Gastrocnemius medialis (tissue), 4 donors: ENCODE measurements around the gene WDR33. TPM values are rescaled to one million over a fixed set of nuclear protein-coding genes. Genes with fewer than 3 reads are reported as not detected.

Experiments used
- ATAC-seq, 2 donors: fragments of 150-250 bp; one replicate each; pipeline ENCODE4 v1.9.1; 2016
- DNase-seq, 2 donors: peaks; one replicate each; pipeline ENCODE4 v3.0.0-alpha.2; 2019
- H3K27ac ChIP-seq, 4 donors: fragments of 200-600 bp; sonication (generic); 1 replicate in 1 of 4; 2 replicates in 3 of 4; pipeline ENCODE4 v1.5.1; 2016 to 2018; ENCODE audit warnings: mild to moderate bottlenecking in 2 of 4, moderate library complexity in 1 of 4
- H3K27me3 ChIP-seq, 3 donors: fragments of 200-600 bp; sonication (generic) in 2 of 3; 1 replicate in 1 of 3; 2 replicates in 2 of 3; pipeline versions ENCODE4 v1.5.1 to v1.6.0; 2016 to 2019; ENCODE audit warnings: mild to moderate bottlenecking in 1 of 3, moderate library complexity in 1 of 3
- H3K36me3 ChIP-seq, 2 donors: fragments of 200-600 bp; sonication (generic) in 1 of 2; one replicate each; pipeline ENCODE4 v1.5.1; 2017 to 2018
- H3K4me1 ChIP-seq, 2 donors: fragments of 200-600 bp; sonication (generic) in 1 of 2; one replicate each; pipeline ENCODE4 v1.5.1; 2016 to 2017; ENCODE audit warnings: mild to moderate bottlenecking in 2 of 2
- H3K4me3 ChIP-seq, 4 donors: fragments of 200-600 bp; sonication (generic) in 3 of 4; 1 replicate in 1 of 4; 2 replicates in 3 of 4; pipeline ENCODE4 v1.5.1; 2016 to 2019; ENCODE audit warnings: mild to moderate bottlenecking in 2 of 4
- H3K9me3 ChIP-seq, 3 donors: fragments of 200-600 bp; sonication (generic) in 2 of 3; 1 replicate in 1 of 3; 2 replicates in 2 of 3; pipeline ENCODE4 v1.5.1; 2016 to 2019
- CTCF ChIP-seq, 5 experiments: fragments of 450-650 bp in 3 of 5; fragments of 200-600 bp in 2 of 5; sonication (generic) in 2 of 5; IDR thresholded peaks in 4 of 5; conservative IDR thresholded peaks in 1 of 5; 1 replicate in 4 of 5; 2 replicates in 1 of 5; pipeline ENCODE4 v1.5.1; 2016 to 2019; ENCODE audit warnings: antibody characterized with exemption in 5 of 5, mild to moderate bottlenecking in 3 of 5, moderate library complexity in 3 of 5
- POLR2A ChIP-seq, 2 donors: fragments of 450-650 bp; IDR thresholded peaks; one replicate each; pipeline ENCODE4 v1.6.1; 2017; ENCODE audit warnings: antibody characterized with exemption in 2 of 2, mild to moderate bottlenecking in 2 of 2, moderate library complexity in 2 of 2
- in situ Hi-C, 4 donors: fragments of 200-750 bp; cut with MboI; loops; one replicate each; pipeline versions ENCODE4 v1.15.0 to v1.8.0; 2017; ENCODE audit warnings: low sequenced_read_pairs in 4 of 4
- intact Hi-C: fragments of 100-400 bp; cut with DNase I; formaldehyde crosslinking; loops from one replicate; pipeline ENCODE4 v1.15.1; 2023; ENCODE audit warnings: low total_unique reads
- total RNA-seq, 4 donors: library from RNA; depleted of rRNA; stranded (reverse); fragments of >200 nt; gene quantifications; one replicate each; pipeline versions ENCODE4 v1.1.0 to v1.2.3, GENCODE V29; 2016

The WDR33 gene
- total RNA-seq, 4 donors from 2014 or later, result 13.6 to 31.4 (median 20.6) TPM

- Histone ChIP-seq H3K27me3 (no peaks in the 10 kb centered on the region), H3K9me3 (no peaks in the 10 kb centered on the region), H3K27ac (no peak overlapping the region), H3K4me3 (no peak overlapping the region), H3K36me3 (no peaks in the 10 kb centered on the region), H3K4me1 (peaks cover 22 to 30% of the 10 kb centered on the region in 2 donors)
- in situ Hi-C loops, result no loop called here
- intact Hi-C loops, result no loop called here
- TF ChIP-seq CTCF (IDR thresholded peaks at IDR 0.05 in 4 of 5, conservative IDR thresholded peaks at IDR 0.05 in 1 of 5) (no peak), POLR2A (IDR thresholded peaks at IDR 0.05) (no peak)
- DNase-seq (no peak), ATAC-seq (no peak)
Measured at GRCh38 chr2:127783101-127783500, 27.9 kb downstream of the WDR33 start.

GRCh38 chr2:127778850-127779249 is 32.1 kb downstream of the WDR33 start:
- Histone ChIP-seq H3K9me3 (no peaks in the 10 kb centered on the region), H3K36me3 (no peaks in the 10 kb centered on the region), H3K4me3 (no peak overlapping the region), H3K4me1 (peaks cover 21 to 33% of the 10 kb centered on the region in 2 donors), H3K27me3 (no peaks in the 10 kb centered on the region), H3K27ac (no peak overlapping the region)
- intact Hi-C loops, result no loop called here
- DNase-seq (no peak), ATAC-seq (no peak)
- in situ Hi-C loops, result no loop called here
- no peak for TF ChIP-seq POLR2A (IDR thresholded peaks at IDR 0.05)
- no peak for TF ChIP-seq CTCF (IDR thresholded peaks at IDR 0.05 in 4 of 5, conservative IDR thresholded peaks at IDR 0.05 in 1 of 5)

- TF ChIP-seq CTCF (IDR thresholded peaks at IDR 0.05 in 4 of 5, conservative IDR thresholded peaks at IDR 0.05 in 1 of 5), result no peak
- TF ChIP-seq POLR2A (IDR thresholded peaks at IDR 0.05), result no peak
- H3K9me3 ChIP-seq, result no peaks in the 10 kb centered on the region
- no peak overlapping the region for H3K4me3 ChIP-seq
- no peak overlapping the region for H3K27ac ChIP-seq
- H3K36me3 ChIP-seq, result no peaks in the 10 kb centered on the region
- H3K27me3 ChIP-seq, result no peaks in the 10 kb centered on the region
- peaks cover 17 to 30% of the 10 kb centered on the region in 2 donors for H3K4me1 ChIP-seq
- no peak for ATAC-seq
- in situ Hi-C loops (no loop called here), intact Hi-C loops (no loop called here)
- DNase-seq, result no peak
Measured at GRCh38 chr2:127778447-127778846, 32.5 kb downstream of the WDR33 start.

- Histone ChIP-seq H3K4me1 (peaks cover 10 to 23% of the 10 kb centered on the region in 2 donors), H3K4me3 (no peak overlapping the region), H3K36me3 (no peaks in the 10 kb centered on the region), H3K27ac (peak overlapping the region in 2 of 4 donors; percentile 9 to 37), H3K27me3 (no peaks in the 10 kb centered on the region), H3K9me3 (no peaks in the 10 kb centered on the region)
- no peak for TF ChIP-seq CTCF (IDR thresholded peaks at IDR 0.05 in 4 of 5, conservative IDR thresholded peaks at IDR 0.05 in 1 of 5)
- no peak for TF ChIP-seq POLR2A (IDR thresholded peaks at IDR 0.05)
- in situ Hi-C loops (no loop called here), intact Hi-C loops (no loop called here)
- peak; percentile 68 to 92 for ATAC-seq
- peak in 1 of 2 donors; percentile 15 for DNase-seq
Measured at GRCh38 chr2:127776122-127776780, 34.7 kb downstream of the WDR33 start.

GRCh38 chr2:127771756-127772155 is 39.2 kb downstream of the WDR33 start:
- H3K4me1 ChIP-seq, result peaks cover 27 to 29% of the 10 kb centered on the region in 2 donors
- intact Hi-C loops, result no loop called here
- H3K4me3 ChIP-seq, result no peak overlapping the region
- H3K27ac ChIP-seq, result no peak overlapping the region
- TF ChIP-seq POLR2A (IDR thresholded peaks at IDR 0.05) (no peak), CTCF (IDR thresholded peaks at IDR 0.05 in 4 of 5, conservative IDR thresholded peaks at IDR 0.05 in 1 of 5) (no peak)
- peaks cover 0 to 9% of the 10 kb centered on the region in 2 donors for H3K36me3 ChIP-seq
- in situ Hi-C loops, result no loop called here
- ATAC-seq (no peak), DNase-seq (no peak)
- H3K27me3 ChIP-seq, result no peaks in the 10 kb centered on the region
- no peaks in the 10 kb centered on the region for H3K9me3 ChIP-seq
